Measurements from ENCODE around the gene CDC40.

The CDC40 gene

GRCh38 chr6:110180228-110181008, at the start of gene CDC40:
CDC40 (plus strand) TSS chr6:110180427; CDS start chr6:110180445, 18 bp downstream.
- Histone ChIP-seq H3K9me3 (ENCODE audit: low read length) (no peaks in the 10 kb centered on the region), H3K4me1 (ENCODE audit: insufficient read depth, low read length) (peaks cover 32% of the 10 kb centered on the region), H3K9ac (ENCODE audit: low read length) (peak within 1 kb of the TSS; percentile 82)

GRCh38 chr6:110137924-110138887, 42.0 kb upstream of the CDC40 start:
- Histone ChIP-seq H3K4me3 (ENCODE audit: low read depth in 1 of 2, low read length in 2 of 2) (no peak overlapping the region), H3K27me3 (ENCODE audit: control insufficient read depth in 1 of 2, insufficient read depth in 2 of 2, low read length in 2 of 2) (no peaks in the 10 kb centered on the region), H3K27ac (ENCODE audit: low read depth, low read length) (no peak overlapping the region), H3K4me1 (ENCODE audit: insufficient read depth, low read length) (no peaks in the 10 kb centered on the region), H3K36me3 (ENCODE audit: insufficient read depth, low read length) (no peaks in the 10 kb centered on the region), H3K9me3 (ENCODE audit: low read length) (no peaks in the 10 kb centered on the region), H3K9ac (ENCODE audit: low read length) (no peak overlapping the region)

More at GRCh38 chr6:110180228-110181008, at the start of gene CDC40:
- Histone ChIP-seq H3K27ac (ENCODE audit: low read depth, low read length) (peak within 1 kb of the TSS; percentile 50), H3K27me3 (ENCODE audit: control insufficient read depth in 1 of 2, insufficient read depth in 2 of 2, low read length in 2 of 2) (no peaks in the 10 kb centered on the region), H3K4me3 (ENCODE audit: low read depth in 1 of 2, low read length in 2 of 2) (peak within 1 kb of the TSS; percentile 92), H3K36me3 (ENCODE audit: insufficient read depth, low read length) (no peaks in the 10 kb centered on the region)

GRCh38 chr6:110139052-110139451, 41.2 kb upstream of the CDC40 start:
- Histone ChIP-seq H3K27ac (ENCODE audit: low read depth, low read length) (no peak overlapping the region), H3K36me3 (ENCODE audit: insufficient read depth, low read length) (no peaks in the 10 kb centered on the region), H3K4me3 (ENCODE audit: low read depth in 1 of 2, low read length in 2 of 2) (no peak overlapping the region), H3K4me1 (ENCODE audit: insufficient read depth, low read length) (no peaks in the 10 kb centered on the region), H3K9ac (ENCODE audit: low read length) (no peak overlapping the region), H3K27me3 (ENCODE audit: control insufficient read depth in 1 of 2, insufficient read depth in 2 of 2, low read length in 2 of 2) (no peaks in the 10 kb centered on the region), H3K9me3 (ENCODE audit: low read length) (no peaks in the 10 kb centered on the region)

GRCh38 chr6:110140650-110141049, 39.6 kb upstream of the CDC40 start:
- H3K9ac ChIP-seq (ENCODE audit: low read length): no peak overlapping the region
- H3K36me3 ChIP-seq (ENCODE audit: insufficient read depth, low read length): no peaks in the 10 kb centered on the region
- no peaks in the 10 kb centered on the region for H3K9me3 ChIP-seq (ENCODE audit: low read length)
- H3K4me3 ChIP-seq (ENCODE audit: low read depth in 1 of 2, low read length in 2 of 2): no peak overlapping the region
- H3K27me3 ChIP-seq (ENCODE audit: control insufficient read depth in 1 of 2, insufficient read depth in 2 of 2, low read length in 2 of 2): no peaks in the 10 kb centered on the region
- H3K27ac ChIP-seq (ENCODE audit: low read depth, low read length): no peak overlapping the region
- H3K4me1 ChIP-seq (ENCODE audit: insufficient read depth, low read length): no peaks in the 10 kb centered on the region

- Histone ChIP-seq H3K36me3 (ENCODE audit: insufficient read depth, low read length) (no peaks in the 10 kb centered on the region), H3K27ac (ENCODE audit: low read depth, low read length) (no peak overlapping the region), H3K4me3 (ENCODE audit: low read depth in 1 of 2, low read length in 2 of 2) (no peak overlapping the region), H3K4me1 (ENCODE audit: insufficient read depth, low read length) (no peaks in the 10 kb centered on the region), H3K9me3 (ENCODE audit: low read length) (no peaks in the 10 kb centered on the region), H3K9ac (ENCODE audit: low read length) (no peak overlapping the region), H3K27me3 (ENCODE audit: control insufficient read depth in 1 of 2, insufficient read depth in 2 of 2, low read length in 2 of 2) (no peaks in the 10 kb centered on the region)
Observed at GRCh38 chr6:110147870-110148269, 32.4 kb upstream of the CDC40 start.

- Histone ChIP-seq H3K27me3 (ENCODE audit: control insufficient read depth in 1 of 2, insufficient read depth in 2 of 2, low read length in 2 of 2) (no peaks in the 10 kb centered on the region), H3K4me3 (ENCODE audit: low read depth in 1 of 2, low read length in 2 of 2) (no peak overlapping the region), H3K27ac (ENCODE audit: low read depth, low read length) (no peak overlapping the region), H3K4me1 (ENCODE audit: insufficient read depth, low read length) (no peaks in the 10 kb centered on the region), H3K36me3 (ENCODE audit: insufficient read depth, low read length) (no peaks in the 10 kb centered on the region), H3K9ac (ENCODE audit: low read length) (no peak overlapping the region), H3K9me3 (ENCODE audit: low read length) (no peaks in the 10 kb centered on the region)
Observed at GRCh38 chr6:110158479-110158878, 21.7 kb upstream of the CDC40 start.

- H3K27me3 ChIP-seq (ENCODE audit: control insufficient read depth in 1 of 2, insufficient read depth in 2 of 2, low read length in 2 of 2): no peaks in the 10 kb centered on the region
- no peaks in the 10 kb centered on the region for H3K9me3 ChIP-seq (ENCODE audit: low read length)
- no peak overlapping the region for H3K4me3 ChIP-seq (ENCODE audit: low read depth in 1 of 2, low read length in 2 of 2)
- no peak overlapping the region for H3K27ac ChIP-seq (ENCODE audit: low read depth, low read length)
- H3K9ac ChIP-seq (ENCODE audit: low read length): no peak overlapping the region
- H3K4me1 ChIP-seq (ENCODE audit: insufficient read depth, low read length): no peaks in the 10 kb centered on the region
- no peaks in the 10 kb centered on the region for H3K36me3 ChIP-seq (ENCODE audit: insufficient read depth, low read length)
Observed at GRCh38 chr6:110170081-110170480, 10.1 kb upstream of the CDC40 start.

GRCh38 chr6:110173506-110174132, 6.6 kb upstream of the CDC40 start:
- H3K9me3 ChIP-seq (ENCODE audit: low read length): no peaks in the 10 kb centered on the region
- no peaks in the 10 kb centered on the region for H3K36me3 ChIP-seq (ENCODE audit: insufficient read depth, low read length)
- H3K4me3 ChIP-seq (ENCODE audit: low read depth in 1 of 2, low read length in 2 of 2): no peak overlapping the region
- no peaks in the 10 kb centered on the region for H3K4me1 ChIP-seq (ENCODE audit: insufficient read depth, low read length)
- H3K9ac ChIP-seq (ENCODE audit: low read length): no peak overlapping the region
- H3K27me3 ChIP-seq (ENCODE audit: control insufficient read depth in 1 of 2, insufficient read depth in 2 of 2, low read length in 2 of 2): no peaks in the 10 kb centered on the region
- H3K27ac ChIP-seq (ENCODE audit: low read depth, low read length): no peak overlapping the region

GRCh38 chr6:110178626-110179405, 1.4 kb upstream of the CDC40 start:
- no peak overlapping the region for H3K9ac ChIP-seq (ENCODE audit: low read length)
- no peaks in the 10 kb centered on the region for H3K27me3 ChIP-seq (ENCODE audit: control insufficient read depth in 1 of 2, insufficient read depth in 2 of 2, low read length in 2 of 2)
- no peaks in the 10 kb centered on the region for H3K36me3 ChIP-seq (ENCODE audit: insufficient read depth, low read length)
- H3K4me1 ChIP-seq (ENCODE audit: insufficient read depth, low read length): peaks cover 29% of the 10 kb centered on the region
- H3K9me3 ChIP-seq (ENCODE audit: low read length): no peaks in the 10 kb centered on the region
- H3K4me3 ChIP-seq (ENCODE audit: low read depth in 1 of 2, low read length in 2 of 2): peak overlapping the region; percentile 92
- peak overlapping the region; percentile 50 for H3K27ac ChIP-seq (ENCODE audit: low read depth, low read length)

GRCh38 chr6:110179406-110180227, 610 bp upstream of the CDC40 start, which contains the start of gene WASF1:
WASF1 (minus strand) TSS chr6:110179670; CDS start chr6:110127601, 52,069 bp downstream.
- Histone ChIP-seq H3K36me3 (ENCODE audit: insufficient read depth, low read length) (no peaks in the 10 kb centered on the region), H3K4me1 (ENCODE audit: insufficient read depth, low read length) (peaks cover 32% of the 10 kb centered on the region), H3K9ac (ENCODE audit: low read length) (peak within 1 kb of the TSS; percentile 82), H3K4me3 (ENCODE audit: low read depth in 1 of 2, low read length in 2 of 2) (peak within 1 kb of the TSS; percentile 92), H3K27ac (ENCODE audit: low read depth, low read length) (peak within 1 kb of the TSS; percentile 50), H3K9me3 (ENCODE audit: low read length) (no peaks in the 10 kb centered on the region), H3K27me3 (ENCODE audit: control insufficient read depth in 1 of 2, insufficient read depth in 2 of 2, low read length in 2 of 2) (no peaks in the 10 kb centered on the region)
